GM12873 (cell line): ENCODE measurements around the gene ZP1.

Source experiments
- TF ChIP-seq, protein P1 (sequence below): IDR thresholded peaks from 2 replicates; pipeline ENCODE4 v1.5.1; 2012; ENCODE audit warnings: low read depth, mild to moderate bottlenecking, moderate library complexity, low read length, control low read depth; ENCODE audit not compliant: insufficient read depth; ENCODE audit errors: missing control alignments

Gene ZP1

DNA sequence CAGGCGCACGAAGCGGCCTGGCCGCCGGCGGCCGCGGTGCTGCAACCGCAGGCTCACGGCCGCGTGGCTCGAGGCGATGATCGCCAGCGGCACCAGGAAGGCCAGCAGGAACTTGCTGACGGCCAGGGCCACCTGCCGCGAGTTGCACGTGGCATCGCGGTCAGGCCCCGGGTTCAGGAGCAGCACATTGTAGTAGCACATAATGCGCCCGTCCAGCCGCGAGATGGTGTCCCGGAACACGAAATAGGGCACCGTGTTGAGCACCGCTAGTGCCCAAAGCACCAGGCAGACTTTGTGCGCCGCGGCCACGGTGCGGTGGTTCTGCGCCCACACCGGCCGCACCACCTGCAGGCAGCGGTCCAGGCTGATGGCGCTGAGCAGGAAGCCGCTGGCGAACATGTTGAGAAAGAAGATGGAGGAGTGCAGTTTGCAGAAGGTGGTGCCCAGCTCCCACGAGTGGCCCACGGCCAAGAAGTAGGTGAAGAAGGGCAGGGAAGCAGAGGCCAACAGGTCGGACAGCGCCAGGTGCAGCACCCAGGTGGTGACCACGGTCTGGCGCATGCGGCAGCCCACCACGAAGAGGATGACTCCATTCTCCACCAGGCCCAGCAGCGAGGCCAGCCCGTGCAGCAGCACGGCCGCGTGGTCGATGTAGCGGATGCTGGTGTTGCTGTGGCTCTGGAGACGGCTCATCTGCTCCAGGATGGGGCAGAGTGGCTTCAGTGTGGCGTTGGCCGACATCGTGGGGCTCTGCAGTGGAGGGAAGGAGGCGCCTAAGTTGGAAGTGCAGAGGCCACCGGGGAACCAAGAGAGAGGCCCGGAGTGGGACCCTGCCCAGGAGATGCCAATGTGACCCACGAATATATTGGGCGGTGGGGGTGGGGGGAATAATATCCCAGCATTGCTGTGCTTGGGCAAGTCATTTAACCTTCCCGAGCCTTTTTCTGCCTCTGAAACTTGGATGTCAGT, 14.1 kb upstream of the ZP1 start:
- TF ChIP-seq, protein P1, sequence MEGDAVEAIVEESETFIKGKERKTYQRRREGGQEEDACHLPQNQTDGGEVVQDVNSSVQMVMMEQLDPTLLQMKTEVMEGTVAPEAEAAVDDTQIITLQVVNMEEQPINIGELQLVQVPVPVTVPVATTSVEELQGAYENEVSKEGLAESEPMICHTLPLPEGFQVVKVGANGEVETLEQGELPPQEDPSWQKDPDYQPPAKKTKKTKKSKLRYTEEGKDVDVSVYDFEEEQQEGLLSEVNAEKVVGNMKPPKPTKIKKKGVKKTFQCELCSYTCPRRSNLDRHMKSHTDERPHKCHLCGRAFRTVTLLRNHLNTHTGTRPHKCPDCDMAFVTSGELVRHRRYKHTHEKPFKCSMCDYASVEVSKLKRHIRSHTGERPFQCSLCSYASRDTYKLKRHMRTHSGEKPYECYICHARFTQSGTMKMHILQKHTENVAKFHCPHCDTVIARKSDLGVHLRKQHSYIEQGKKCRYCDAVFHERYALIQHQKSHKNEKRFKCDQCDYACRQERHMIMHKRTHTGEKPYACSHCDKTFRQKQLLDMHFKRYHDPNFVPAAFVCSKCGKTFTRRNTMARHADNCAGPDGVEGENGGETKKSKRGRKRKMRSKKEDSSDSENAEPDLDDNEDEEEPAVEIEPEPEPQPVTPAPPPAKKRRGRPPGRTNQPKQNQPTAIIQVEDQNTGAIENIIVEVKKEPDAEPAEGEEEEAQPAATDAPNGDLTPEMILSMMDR, result no peak

DNA sequence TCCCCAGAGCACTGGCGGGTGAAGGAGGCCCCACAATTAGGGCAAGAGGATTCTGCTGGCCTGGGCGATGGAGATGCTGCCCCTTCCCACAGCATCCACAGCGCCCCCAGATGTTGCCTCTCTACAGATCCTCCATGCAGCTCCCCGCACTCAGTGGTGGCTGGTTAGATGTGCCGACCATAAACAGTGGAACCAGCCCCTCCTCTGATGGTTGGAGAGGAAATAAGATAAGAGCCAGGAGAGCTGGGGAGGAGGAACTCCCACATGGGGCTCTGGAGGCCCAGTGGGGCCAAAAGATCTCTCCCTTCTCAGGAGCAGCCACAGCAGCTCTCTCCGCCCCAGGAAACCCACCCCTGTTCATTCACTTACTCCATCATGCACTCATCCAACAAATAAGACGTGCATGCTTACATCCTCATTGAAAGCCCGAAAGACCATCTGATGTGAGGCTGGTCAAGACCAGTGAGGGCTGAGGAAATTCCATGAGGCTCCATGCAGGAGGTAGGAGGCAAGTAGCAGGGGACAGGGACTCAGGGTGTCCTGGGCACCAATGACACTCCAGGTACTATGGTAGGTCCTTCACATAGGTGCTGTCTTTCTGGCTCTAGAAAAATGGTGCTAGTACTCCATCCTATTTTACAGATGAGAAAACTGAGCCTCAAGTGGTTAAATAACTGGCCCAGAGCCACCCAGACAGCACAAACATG, 13.0 kb upstream of the ZP1 start:
- TF ChIP-seq, protein P1, result no peak

DNA sequence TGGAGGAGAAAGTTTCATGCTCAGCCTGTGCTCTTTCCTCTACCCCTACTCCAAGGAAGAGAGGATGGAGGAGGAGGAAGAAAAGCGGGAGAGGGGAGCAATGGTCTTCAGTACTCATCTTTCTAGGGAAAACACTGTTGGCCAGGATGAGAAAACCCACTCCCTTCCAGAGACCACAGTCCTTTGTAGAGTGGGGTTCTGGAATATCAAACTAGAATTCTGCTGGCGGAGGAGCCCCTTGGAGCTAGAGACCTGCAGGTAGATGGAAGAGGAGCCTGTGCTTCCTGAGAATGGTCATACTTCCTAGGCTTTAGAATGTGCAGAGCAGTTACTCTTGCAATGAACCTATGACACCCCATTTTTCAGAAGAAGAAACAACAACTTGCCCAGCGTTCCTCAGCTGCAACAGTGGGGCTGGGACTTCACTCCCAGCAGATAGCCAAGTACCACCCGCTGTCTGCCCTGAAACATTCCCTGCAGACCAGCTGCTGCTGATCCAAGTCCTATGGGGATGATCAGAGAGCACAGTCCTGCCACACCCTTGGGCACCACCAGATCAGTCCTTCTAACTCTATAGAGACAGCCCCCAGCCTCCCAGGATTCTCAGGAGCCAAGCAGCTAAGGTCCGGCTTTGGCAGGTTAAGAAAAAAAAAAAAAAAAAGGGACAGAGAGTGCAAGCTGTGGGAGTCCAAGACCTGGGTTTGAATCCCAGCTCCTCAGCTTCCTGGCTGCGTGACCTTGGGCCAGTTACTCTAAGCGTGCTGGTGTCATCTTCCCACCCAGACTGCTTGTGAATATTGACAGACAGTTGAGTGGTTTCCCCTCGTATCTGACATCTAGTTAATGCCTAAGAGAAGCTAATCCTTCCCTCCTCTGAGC, 12.3 kb upstream of the ZP1 start:
- TF ChIP-seq, protein P1, result no peak

DNA sequence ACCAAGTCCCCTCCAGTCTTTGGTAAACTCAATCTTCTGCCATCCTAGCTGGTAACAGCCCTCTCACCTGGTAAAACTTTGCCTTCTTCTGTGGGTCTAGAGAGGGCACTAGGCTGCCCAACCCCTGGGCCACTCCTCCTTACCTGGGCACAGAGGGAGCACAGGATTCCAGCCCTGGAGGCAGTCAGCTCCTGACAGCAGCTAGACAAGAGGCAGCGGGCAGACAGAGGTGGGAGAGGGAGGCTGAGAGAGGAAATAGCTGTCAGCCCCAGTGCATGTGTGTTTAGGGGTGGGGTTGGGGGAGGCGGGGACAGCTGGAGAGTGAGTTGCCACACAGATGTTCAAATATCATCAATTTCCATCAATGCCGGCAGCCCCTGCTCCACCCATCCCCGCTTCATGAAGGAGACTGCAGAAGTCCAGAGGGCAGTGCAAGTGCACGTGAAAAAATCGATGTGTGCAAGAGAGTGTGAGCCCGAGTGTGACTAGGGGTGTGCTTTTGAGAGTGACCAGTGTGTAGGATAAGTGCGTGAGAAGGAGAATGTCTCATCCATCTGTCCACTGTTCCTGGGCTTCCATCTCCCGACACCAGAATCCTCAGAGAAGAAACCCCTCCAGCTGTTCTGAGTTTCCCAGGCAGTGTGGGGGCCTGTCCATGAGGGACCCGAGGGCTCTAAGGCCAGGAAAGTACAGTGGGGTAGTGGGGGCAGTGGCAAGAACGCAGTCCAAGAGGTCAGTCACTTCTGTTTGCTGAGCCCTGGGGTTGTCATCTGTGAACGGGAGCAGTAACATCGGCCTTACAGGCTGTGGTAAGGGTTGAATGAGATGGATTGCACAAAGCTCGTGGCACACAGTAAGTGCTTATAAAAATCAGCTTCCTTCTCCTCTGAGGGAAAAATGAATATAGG, 11.4 kb upstream of the ZP1 start, which contains the start of gene PTGDR2:
Gene PTGDR2 (minus strand): TSS at position 225 of the 908 bp plus-strand sequence. CDS start 2,228 bp downstream, outside the sequence.
- TF ChIP-seq, protein P1, result no peak

DNA sequence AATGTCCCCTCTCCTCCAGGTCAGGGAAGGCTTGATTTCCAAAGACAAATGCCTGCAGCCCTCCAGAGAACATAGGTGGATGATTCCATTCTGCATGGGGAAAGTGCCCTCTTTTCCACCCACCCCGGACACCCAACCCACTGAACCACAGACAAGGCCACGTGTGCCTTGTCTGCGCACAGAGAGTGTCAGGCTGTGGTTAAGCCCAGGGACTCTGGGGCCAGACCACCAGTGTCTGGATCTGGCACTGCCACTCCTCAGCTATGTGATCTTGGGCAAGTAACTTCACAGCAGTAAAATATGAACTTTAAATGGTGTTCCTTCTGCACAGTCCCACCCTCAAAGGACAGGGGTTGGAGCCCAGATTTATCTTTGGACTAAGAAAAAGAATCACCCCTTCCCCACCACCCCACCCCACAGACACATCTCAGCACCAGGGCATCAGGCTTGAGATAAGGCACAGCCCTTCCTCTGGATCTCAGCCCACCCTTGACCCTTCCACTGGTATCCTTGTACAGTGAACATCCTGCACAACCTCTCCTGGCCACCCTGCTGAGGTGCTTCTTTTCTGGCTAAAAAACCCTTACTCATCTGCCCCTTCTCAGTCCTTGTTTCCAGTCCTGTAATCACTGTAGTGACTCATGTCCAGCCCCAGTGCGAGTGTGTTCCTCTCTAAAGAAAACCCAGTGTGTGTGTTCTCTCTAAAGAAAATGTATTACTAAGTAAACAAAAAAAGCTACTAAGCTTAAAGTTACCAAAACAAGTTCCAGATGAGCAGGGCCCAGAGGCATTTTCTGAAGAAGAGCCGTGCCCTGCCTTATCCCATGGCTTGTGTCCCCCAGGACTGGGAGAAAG, 9.7 kb upstream of the ZP1 start:
- TF ChIP-seq, protein P1, result no peak

DNA sequence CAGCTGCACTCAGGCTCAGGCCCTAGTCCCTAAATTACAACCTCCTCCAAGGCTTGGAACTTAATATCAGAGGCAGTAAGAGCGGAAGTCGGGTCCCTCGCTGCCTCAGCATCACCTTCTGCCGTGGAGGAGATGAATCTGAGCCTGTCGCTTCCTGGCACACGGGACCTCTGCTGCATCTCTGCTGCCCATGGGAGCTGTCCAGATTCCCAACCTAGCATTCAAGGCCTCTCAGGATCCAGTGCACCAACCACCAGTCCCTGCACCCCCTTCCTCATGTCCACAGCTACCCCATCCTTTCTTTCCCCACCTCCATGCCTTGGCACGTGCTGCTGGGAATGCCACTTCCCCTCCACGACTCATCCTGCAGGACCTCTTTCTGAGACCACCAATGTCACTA, 9.1 kb upstream of the ZP1 start:
- TF ChIP-seq, protein P1, result no peak
